Hematopoietic multipotent progenitor cell treated with erythropoietin and hydrocortisone succinate and interleukin-3 and kit ligand, for 17 days (in vitro differentiated cells): Measurements from ENCODE around the gene NDUFC1.

Source experiments
- DNase-seq: peaks from one replicate; pipeline ENCODE4 v3.0.0-alpha.2; 2015; ENCODE audit warnings: low spot score

Gene NDUFC1

GRCh38 chr4:139247241-139247640, 55.0 kb downstream of the NDUFC1 start:
- DNase-seq = no peak

GRCh38 chr4:139246166-139246565, 56.1 kb downstream of the NDUFC1 start:
- no peak for DNase-seq

GRCh38 chr4:139245590-139245989, 56.7 kb downstream of the NDUFC1 start:
- no peak for DNase-seq

DNA sequence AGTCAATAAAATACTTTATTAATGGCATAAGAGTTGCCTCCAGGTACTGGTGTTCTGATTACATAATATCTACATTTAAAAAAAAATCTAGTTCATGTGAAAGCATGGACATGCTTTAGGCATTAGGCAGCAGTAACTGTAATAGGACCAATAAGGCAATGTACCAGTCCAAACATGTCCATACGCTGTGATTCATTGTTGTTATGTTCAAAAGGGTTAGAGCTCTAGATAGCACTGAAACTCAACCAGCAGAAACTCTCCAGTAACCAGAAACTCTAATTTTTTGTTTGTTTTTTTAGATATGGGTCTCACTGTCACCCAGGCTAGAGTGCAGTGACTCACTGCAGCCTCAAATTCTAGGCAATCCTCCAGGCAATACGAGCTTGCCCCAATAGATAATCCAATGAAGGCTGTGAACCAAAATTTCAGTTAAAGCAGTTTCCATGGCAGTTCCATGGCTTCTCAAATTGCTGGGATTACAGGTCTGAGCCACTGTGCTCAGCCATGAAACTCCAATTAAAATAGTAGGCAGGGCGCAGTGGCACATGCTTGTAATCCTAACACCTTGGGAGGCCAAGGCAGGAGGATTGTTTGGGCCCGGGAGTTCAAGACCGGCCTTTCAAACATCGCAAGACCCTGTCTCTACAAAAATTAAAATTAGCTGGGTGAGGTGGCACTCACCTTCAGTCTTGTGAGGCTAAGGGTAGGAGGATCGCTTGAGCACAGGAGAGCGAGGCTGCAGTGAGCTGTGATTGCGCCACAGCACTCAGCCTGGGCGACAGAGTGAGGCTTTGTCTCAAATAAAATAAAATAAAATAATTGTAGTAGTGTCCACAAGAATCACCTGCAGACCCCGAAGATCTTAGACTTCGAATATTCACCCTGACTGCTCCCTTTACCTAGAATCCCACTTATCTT, 58.6 kb downstream of the NDUFC1 start:
- no peak for DNase-seq

- DNase-seq = no peak
Observed at GRCh38 chr4:139242511-139243051, 59.7 kb downstream of the NDUFC1 start.

DNA sequence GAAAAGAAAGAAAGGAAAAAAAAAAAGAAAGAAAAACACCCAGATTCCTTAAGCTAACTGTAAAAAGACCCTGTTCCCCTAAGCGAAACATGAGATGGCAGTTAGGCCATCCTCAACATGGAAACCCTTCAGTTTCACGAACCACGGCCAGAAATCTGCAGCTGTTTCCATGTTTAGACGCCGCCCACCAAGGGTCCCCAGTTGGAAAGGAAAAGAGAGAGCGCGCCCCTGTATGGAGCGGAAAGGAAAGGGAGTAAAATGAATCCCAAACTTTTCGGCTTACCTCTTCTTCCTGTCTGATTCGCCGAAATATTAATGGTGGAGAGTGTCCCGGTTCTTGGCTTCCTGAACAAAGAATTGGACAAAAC, 60.5 kb downstream of the NDUFC1 start:
- DNase-seq = no peak

- DNase-seq = no peak
Observed at GRCh38 chr4:139241086-139241783, 61.0 kb downstream of the NDUFC1 start.
